Loucy (cell line): ENCODE results near the gene UBE2Q2.

Experiments
- H2AFZ ChIP-seq: fragments of 200-600 bp; sonication (generic); 2 replicates; pipeline ENCODE4 v1.6.0; 2016; ENCODE audit warnings: antibody characterized with exemption, mild to moderate bottlenecking, low read length, moderate library complexity
- H3F3A ChIP-seq: fragments of 200-600 bp; 2 replicates; pipeline ENCODE4 v1.6.0; 2016; ENCODE audit warnings: antibody characterized with exemption, low read depth, mild to moderate bottlenecking
- H3K27me3 ChIP-seq: fragments of 200-600 bp; sonication (generic); 2 replicates; pipeline ENCODE4 v1.6.1; 2014; ENCODE audit warnings: low read length, mild to moderate bottlenecking; ENCODE audit not compliant: insufficient read depth, poor library complexity, severe bottlenecking
- H3K36me3 ChIP-seq: fragments of 200-600 bp; sonication (generic); 2 replicates; pipeline ENCODE4 v1.6.1; 2016; ENCODE audit warnings: low read length; ENCODE audit not compliant: insufficient read depth
- H3K4me1 ChIP-seq: fragments of 200-600 bp; sonication (generic); 2 replicates; pipeline ENCODE4 v1.5.1; 2014; ENCODE audit warnings: low read length, mild to moderate bottlenecking; ENCODE audit not compliant: insufficient read depth, poor library complexity, severe bottlenecking
- H3K4me2 ChIP-seq: fragments of 200-600 bp; sonication (generic); 2 replicates; pipeline ENCODE4 v1.6.0; 2014; ENCODE audit warnings: antibody characterized with exemption, low read length, low read depth, mild to moderate bottlenecking; ENCODE audit not compliant: poor library complexity, severe bottlenecking
- H3K4me3 ChIP-seq: fragments of 200-600 bp; sonication (generic); 2 replicates; pipeline ENCODE4 v1.5.1; 2014; ENCODE audit warnings: low read length, mild to moderate bottlenecking, mixed read lengths; ENCODE audit not compliant: poor library complexity, severe bottlenecking
- H3K79me2 ChIP-seq: fragments of 200-600 bp; sonication (generic); 2 replicates; pipeline ENCODE4 v1.6.1; 2014; ENCODE audit warnings: low read length; ENCODE audit not compliant: insufficient read depth
- H3K9ac ChIP-seq: fragments of 200-600 bp; sonication (generic); 2 replicates; pipeline ENCODE4 v1.6.0; 2014; ENCODE audit warnings: mild to moderate bottlenecking, low read depth, low read length, moderate library complexity; ENCODE audit not compliant: poor library complexity, severe bottlenecking
- H3K9me2 ChIP-seq: fragments of 200-600 bp; sonication (generic); replicated peaks from 2 replicates; pipeline ENCODE4 v1.6.1; 2016; ENCODE audit warnings: low read depth, low read length, mixed read lengths
- H3K9me3 ChIP-seq: fragments of 200-600 bp; sonication (generic); 2 replicates; pipeline ENCODE4 v1.6.1; 2014; ENCODE audit warnings: mild to moderate bottlenecking, antibody characterized with exemption, low read length, low read depth; ENCODE audit not compliant: insufficient read depth
- H4K20me1 ChIP-seq: fragments of 200-600 bp; sonication (generic); 2 replicates; pipeline ENCODE4 v1.6.0; 2014; ENCODE audit warnings: antibody characterized with exemption, low read length, mild to moderate bottlenecking; ENCODE audit not compliant: insufficient read depth, poor library complexity, severe bottlenecking
- CTCF ChIP-seq: fragments of 200-600 bp; sonication (generic); conservative IDR thresholded peaks from 2 replicates; pipeline ENCODE4 v1.5.1; 2014; ENCODE audit warnings: mild to moderate bottlenecking, antibody characterized with exemption, low read length
- EZH2phosphoT487 ChIP-seq: fragments of 200-600 bp; IDR thresholded peaks from 2 replicates; pipeline ENCODE4 v1.6.1; 2018; ENCODE audit warnings: antibody characterized with exemption, mild to moderate bottlenecking, moderate library complexity, borderline replicate concordance

UBE2Q2 gene

GRCh38 chr15:75942464-75942863 lies 99.2 kb downstream of the UBE2Q2 start:
- Histone ChIP-seq H3K79me2 (no peaks in the 10 kb centered on the region), H4K20me1 (no peaks in the 10 kb centered on the region), H3K4me2 (no peak overlapping the region), H3K4me3 (no peak overlapping the region), H3K9ac (no peak overlapping the region), H3K27me3 (no peaks in the 10 kb centered on the region), H3K36me3 (no peaks in the 10 kb centered on the region; the same call in 1 of the 2 replicates), H3K9me2 (no peaks in the 10 kb centered on the region), H3K9me3 (no peaks in the 10 kb centered on the region), H3K4me1 (no peaks in the 10 kb centered on the region), H2AFZ (no peak overlapping the region), H3F3A (no peaks in the 10 kb centered on the region)
- no peak for TF ChIP-seq CTCF
- TF ChIP-seq EZH2phosphoT487: no peak

GRCh38 chr15:75943246-75943645 lies 100.0 kb downstream of the UBE2Q2 start:
- H3K4me3 ChIP-seq: no peak overlapping the region
- no peaks in the 10 kb centered on the region for H3K9me2 ChIP-seq
- no peak overlapping the region for H2AFZ ChIP-seq
- H3K4me1 ChIP-seq: no peaks in the 10 kb centered on the region
- no peaks in the 10 kb centered on the region for H3F3A ChIP-seq
- H3K4me2 ChIP-seq: no peak overlapping the region
- no peaks in the 10 kb centered on the region for H3K36me3 ChIP-seq
- H3K9me3 ChIP-seq: no peaks in the 10 kb centered on the region
- TF ChIP-seq CTCF (no peak), EZH2phosphoT487 (no peak)
- H3K79me2 ChIP-seq: no peaks in the 10 kb centered on the region
- H3K27me3 ChIP-seq: no peaks in the 10 kb centered on the region
- H4K20me1 ChIP-seq: no peaks in the 10 kb centered on the region
- no peak overlapping the region for H3K9ac ChIP-seq

- no peaks in the 10 kb centered on the region for H3K9me2 ChIP-seq
- H3K4me3 ChIP-seq: no peak overlapping the region
- H3K79me2 ChIP-seq: no peaks in the 10 kb centered on the region
- H3K27me3 ChIP-seq: no peaks in the 10 kb centered on the region
- H2AFZ ChIP-seq: no peak overlapping the region
- H3K36me3 ChIP-seq: no peaks in the 10 kb centered on the region
- H3F3A ChIP-seq: no peaks in the 10 kb centered on the region
- H3K9ac ChIP-seq: no peak overlapping the region
- no peaks in the 10 kb centered on the region for H3K9me3 ChIP-seq
- no peaks in the 10 kb centered on the region for H4K20me1 ChIP-seq
- no peak for TF ChIP-seq EZH2phosphoT487
- TF ChIP-seq CTCF: no peak
- no peaks in the 10 kb centered on the region for H3K4me1 ChIP-seq
- H3K4me2 ChIP-seq: no peak overlapping the region
Measured at GRCh38 chr15:75943713-75944215, 100.5 kb downstream of the UBE2Q2 start.
